Fibroblast of skin of right quadriceps (primary cell): Measurements from ENCODE around the gene TNIK.
"Not testable (repeated sequence)": the region's sequence is repeated elsewhere in the genome, so short reads cannot be mapped to it uniquely, and the experiment has no call there.

Experiments used
- DNase-seq: peaks from one replicate; pipeline ENCODE4 v3.0.0-alpha.2; 2013

TNIK gene

GRCh38 chr3:171306631-171307030 lies 153.6 kb downstream of the TNIK start:
- DNase-seq: peak; percentile 95

- DNase-seq: not testable (repeated sequence)
Observed at GRCh38 chr3:171305823-171306222, 154.4 kb downstream of the TNIK start.

GRCh38 chr3:171304498-171304897 lies 155.7 kb downstream of the TNIK start:
- not testable (repeated sequence) for DNase-seq

- DNase-seq: not testable (repeated sequence)
Observed at GRCh38 chr3:171304017-171304416, 156.2 kb downstream of the TNIK start.

GRCh38 chr3:171301998-171302397 lies 158.2 kb downstream of the TNIK start:
- DNase-seq: no peak

- no peak for DNase-seq
Observed at GRCh38 chr3:171301002-171301401, 159.2 kb downstream of the TNIK start.

GRCh38 chr3:171297951-171298350 lies 162.3 kb downstream of the TNIK start:
- DNase-seq: no peak

GRCh38 chr3:171297207-171297606 lies 163.0 kb downstream of the TNIK start:
- DNase-seq: no peak

GRCh38 chr3:171295484-171296373 lies 164.5 kb downstream of the TNIK start:
- no peak for DNase-seq

- DNase-seq: no peak
Observed at GRCh38 chr3:171293142-171293782, 166.9 kb downstream of the TNIK start.

GRCh38 chr3:171290680-171291079 lies 169.5 kb downstream of the TNIK start:
- DNase-seq: no peak

- no peak for DNase-seq
Observed at GRCh38 chr3:171289291-171289690, 170.9 kb downstream of the TNIK start.

- not testable (repeated sequence) for DNase-seq
Observed at GRCh38 chr3:171287761-171288160, 172.4 kb downstream of the TNIK start.

- DNase-seq: no peak
Observed at GRCh38 chr3:171286580-171287249, 173.5 kb downstream of the TNIK start.

- DNase-seq: no peak
Observed at GRCh38 chr3:171285287-171285686, 174.9 kb downstream of the TNIK start.

GRCh38 chr3:171284308-171285075 lies 175.7 kb downstream of the TNIK start:
- peak; percentile 94 for DNase-seq

- DNase-seq: no peak
Observed at GRCh38 chr3:171283848-171284222, 176.4 kb downstream of the TNIK start.

GRCh38 chr3:171283183-171283847 lies 176.9 kb downstream of the TNIK start:
- no peak for DNase-seq

- peak; percentile 75 for DNase-seq
Observed at GRCh38 chr3:171282041-171282440, 178.2 kb downstream of the TNIK start.

GRCh38 chr3:171281256-171281992 lies 178.8 kb downstream of the TNIK start:
- no peak for DNase-seq

GRCh38 chr3:171279972-171280371 lies 180.2 kb downstream of the TNIK start:
- no peak for DNase-seq

- no peak for DNase-seq
Observed at GRCh38 chr3:171278299-171278590, 182.0 kb downstream of the TNIK start.
